Activated T-cell treated with anti-CD3 and anti-CD28 coated beads, Interleukin-2, amount 50 U/mL, for 72 hours (primary cell): ENCODE measurements around the gene HLA-DOB. TPM values are rescaled to one million over a fixed set of nuclear protein-coding genes. Genes with fewer than 3 reads are reported as not detected.
"Not testable (repeated sequence)": the region's sequence is repeated elsewhere in the genome, so short reads cannot be mapped to it uniquely, and the experiment has no call there.

Experiments
- ATAC-seq, 2 donors: fragments of 150-1000 bp; cut with Tn5 transposase; replicated peaks in 1 of 2; 2 replicates each; pipeline ENCODE4 v1.10.0; 2021; ENCODE audit warnings: moderate library complexity in 2 of 2, mild to moderate bottlenecking in 1 of 2
- DNase-seq, 2 donors: peaks; one replicate each; pipeline ENCODE4 v3.0.0; 2021 to 2022; ENCODE audit warnings: mixed read lengths in 1 of 2
- H3K27ac Mint-ChIP-seq: one replicate; pipeline ENCODE4 v1.8.0; 2022; ENCODE audit warnings: mild to moderate bottlenecking, moderate library complexity, mixed read lengths
- H3K27me3 Mint-ChIP-seq: one replicate; pipeline ENCODE4 v1.8.0; 2022; ENCODE audit warnings: low read depth, mixed read lengths
- H3K36me3 Mint-ChIP-seq, 2 donors: one replicate each; pipeline ENCODE4 v1.8.0; 2022; ENCODE audit warnings: mixed read lengths in 2 of 2, mild to moderate bottlenecking in 1 of 2; ENCODE audit not compliant: insufficient read depth in 2 of 2
- H3K4me1 Mint-ChIP-seq: one replicate; pipeline ENCODE4 v1.8.0; 2022; ENCODE audit warnings: low read depth, mixed read lengths
- H3K4me3 Mint-ChIP-seq, 2 donors: one replicate each; pipeline ENCODE4 v1.8.0; 2022; ENCODE audit warnings: mild to moderate bottlenecking in 2 of 2, mixed read lengths in 2 of 2, moderate library complexity in 2 of 2
- H3K9me3 Mint-ChIP-seq, 2 donors: one replicate each; pipeline ENCODE4 v1.8.0; 2022; ENCODE audit warnings: mixed read lengths in 2 of 2
- total RNA-seq, 2 donors: library from RNA; stranded (reverse); gene quantifications; one replicate each; pipeline ENCODE4 v1.2.3, GENCODE V29; 2022

The HLA-DOB gene
- total RNA-seq, 2 donors from 2014 or later, result 8.0 to 8.1 TPM

GRCh38 chr6:32825966-32826365 is 9.2 kb upstream of the HLA-DOB start:
- DNase-seq, result no peak
- Mint-ChIP-seq H3K36me3 (peaks cover 9 to 23% of the 10 kb centered on the region in 2 donors), H3K27ac (no peak overlapping the region)

DNA sequence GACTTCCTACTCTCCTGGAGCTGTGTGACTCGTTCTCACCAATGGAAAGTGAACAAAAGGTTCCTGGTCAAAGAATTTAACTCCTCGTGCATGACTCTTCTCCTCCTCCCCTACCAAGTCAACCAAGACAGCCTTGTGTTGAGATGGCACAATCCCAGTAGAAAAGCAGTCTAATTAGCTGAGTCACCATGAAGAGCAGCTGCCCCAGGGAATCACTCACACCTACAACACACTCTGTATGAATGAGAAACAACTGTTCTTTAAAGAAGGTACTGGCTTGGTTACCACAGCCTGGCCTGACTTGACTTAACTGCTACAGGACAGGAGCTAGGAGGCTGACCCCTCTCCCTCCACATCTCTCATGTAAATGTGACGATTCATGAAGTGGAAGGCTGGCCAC is 2.9 kb upstream of the HLA-DOB start:
- H3K27me3 Mint-ChIP-seq, result no peaks in the 10 kb centered on the region
- H3K27ac Mint-ChIP-seq, result no peak overlapping the region
- peaks cover 12% of the 10 kb centered on the region for H3K4me1 Mint-ChIP-seq
- H3K9me3 Mint-ChIP-seq, result no peaks in the 10 kb centered on the region
- DNase-seq, result no peak
- ATAC-seq, result no peak
- no peak overlapping the region for H3K4me3 Mint-ChIP-seq
- peaks cover 0 to 3% of the 10 kb centered on the region in 2 donors for H3K36me3 Mint-ChIP-seq

More at GRCh38 chr6:32825966-32826365, 9.2 kb upstream of the HLA-DOB start:
- Mint-ChIP-seq H3K27me3 (no peaks in the 10 kb centered on the region), H3K4me3 (no peak overlapping the region), H3K9me3 (no peaks in the 10 kb centered on the region), H3K4me1 (peaks cover 26% of the 10 kb centered on the region)
- ATAC-seq, result no peak

- no peaks in the 10 kb centered on the region for H3K36me3 Mint-ChIP-seq
- ATAC-seq (no peak), DNase-seq (no peak)
- H3K4me3 Mint-ChIP-seq, result no peak overlapping the region
- H3K27me3 Mint-ChIP-seq, result no peaks in the 10 kb centered on the region
- H3K4me1 Mint-ChIP-seq, result peaks cover 12% of the 10 kb centered on the region
- no peaks in the 10 kb centered on the region for H3K9me3 Mint-ChIP-seq
- no peak overlapping the region for H3K27ac Mint-ChIP-seq
Observed at GRCh38 chr6:32818867-32819266, 2.1 kb upstream of the HLA-DOB start.

GRCh38 chr6:32815996-32816395 is 806 bp downstream of the HLA-DOB start:
- Mint-ChIP-seq H3K4me3 (no peak overlapping the region), H3K4me1 (peaks cover 12% of the 10 kb centered on the region), H3K27ac (no peak overlapping the region), H3K27me3 (no peaks in the 10 kb centered on the region), H3K36me3 (no peaks in the 10 kb centered on the region), H3K9me3 (no peaks in the 10 kb centered on the region)
- DNase-seq, result no peak
- no peak for ATAC-seq

- Mint-ChIP-seq H3K27me3 (no peaks in the 10 kb centered on the region), H3K4me3 (no peak overlapping the region)
- no peak for ATAC-seq
Observed at GRCh38 chr6:32815115-32815514, 1.7 kb downstream of the HLA-DOB start.

DNA sequence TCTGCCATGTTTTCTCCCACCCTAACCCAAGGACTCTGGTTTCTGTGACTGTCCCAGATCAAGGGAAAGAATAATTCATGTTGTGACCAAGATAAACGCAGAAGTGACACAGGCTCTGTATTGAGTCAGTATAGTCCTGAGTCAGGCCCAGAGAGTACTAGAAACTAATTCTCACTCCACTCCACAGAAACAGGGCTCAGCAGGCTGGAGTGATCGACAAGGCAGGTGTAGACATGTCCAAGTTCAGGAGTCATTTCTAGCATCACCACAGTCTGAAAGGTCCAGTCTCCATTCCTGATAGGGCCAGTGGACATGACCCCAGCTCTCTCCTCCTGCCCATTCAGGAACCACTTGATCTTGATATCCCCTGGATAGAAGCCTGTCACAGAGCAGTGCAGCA is 2.7 kb downstream of the HLA-DOB start:
- Mint-ChIP-seq H3K4me3 (no peak overlapping the region), H3K36me3 (no peaks in the 10 kb centered on the region), H3K27ac (no peak overlapping the region), H3K9me3 (no peaks in the 10 kb centered on the region), H3K27me3 (no peaks in the 10 kb centered on the region), H3K4me1 (no peaks in the 10 kb centered on the region)
- peak; percentile 62 to 66 for ATAC-seq
- no peak for DNase-seq

More at GRCh38 chr6:32815115-32815514, 1.7 kb downstream of the HLA-DOB start:
- H3K36me3 Mint-ChIP-seq, result no peaks in the 10 kb centered on the region
- H3K4me1 Mint-ChIP-seq, result peaks cover 5% of the 10 kb centered on the region
- DNase-seq, result no peak
- H3K27ac Mint-ChIP-seq, result no peak overlapping the region
- H3K9me3 Mint-ChIP-seq, result no peaks in the 10 kb centered on the region

- Mint-ChIP-seq H3K36me3 (no peaks in the 10 kb centered on the region), H3K9me3 (no peaks in the 10 kb centered on the region)
Observed at GRCh38 chr6:32809171-32809570, 7.6 kb downstream of the HLA-DOB start.

GRCh38 chr6:32807020-32807580 is 9.7 kb downstream of the HLA-DOB start:
- H3K27ac Mint-ChIP-seq, result no peak overlapping the region
- ATAC-seq (peak in 1 of 2 donors; percentile 24), DNase-seq (no peak)
- no peak overlapping the region for H3K4me3 Mint-ChIP-seq
- no peaks in the 10 kb centered on the region for H3K36me3 Mint-ChIP-seq
- H3K27me3 Mint-ChIP-seq, result peaks cover 30% of the 10 kb centered on the region
- no peaks in the 10 kb centered on the region for H3K4me1 Mint-ChIP-seq
- H3K9me3 Mint-ChIP-seq, result no peaks in the 10 kb centered on the region

More at GRCh38 chr6:32809171-32809570, 7.6 kb downstream of the HLA-DOB start:
- peaks cover 15% of the 10 kb centered on the region for H3K27me3 Mint-ChIP-seq
- H3K4me3 Mint-ChIP-seq, result no peak overlapping the region
- ATAC-seq (no peak), DNase-seq (no peak)
- no peak overlapping the region for H3K27ac Mint-ChIP-seq
- H3K4me1 Mint-ChIP-seq, result no peaks in the 10 kb centered on the region

- not testable (repeated sequence) for H3K4me3 Mint-ChIP-seq, H3K9me3 Mint-ChIP-seq, H3K27ac Mint-ChIP-seq, DNase-seq, H3K4me1 Mint-ChIP-seq, ATAC-seq, H3K36me3 Mint-ChIP-seq
- H3K27me3 Mint-ChIP-seq, result peaks cover 44% of the 10 kb centered on the region
Observed at GRCh38 chr6:32805404-32805803, 11.4 kb downstream of the HLA-DOB start.

- DNase-seq (no peak), ATAC-seq (no peak)
- H3K4me3 Mint-ChIP-seq, result no peak overlapping the region
- no peak overlapping the region for H3K27ac Mint-ChIP-seq
- H3K36me3 Mint-ChIP-seq, result peaks cover 0 to 1% of the 10 kb centered on the region in 2 donors
- no peaks in the 10 kb centered on the region for H3K9me3 Mint-ChIP-seq
- H3K27me3 Mint-ChIP-seq, result peaks cover 52% of the 10 kb centered on the region
- H3K4me1 Mint-ChIP-seq, result no peaks in the 10 kb centered on the region
Observed at GRCh38 chr6:32803416-32803815, 13.4 kb downstream of the HLA-DOB start.

DNA sequence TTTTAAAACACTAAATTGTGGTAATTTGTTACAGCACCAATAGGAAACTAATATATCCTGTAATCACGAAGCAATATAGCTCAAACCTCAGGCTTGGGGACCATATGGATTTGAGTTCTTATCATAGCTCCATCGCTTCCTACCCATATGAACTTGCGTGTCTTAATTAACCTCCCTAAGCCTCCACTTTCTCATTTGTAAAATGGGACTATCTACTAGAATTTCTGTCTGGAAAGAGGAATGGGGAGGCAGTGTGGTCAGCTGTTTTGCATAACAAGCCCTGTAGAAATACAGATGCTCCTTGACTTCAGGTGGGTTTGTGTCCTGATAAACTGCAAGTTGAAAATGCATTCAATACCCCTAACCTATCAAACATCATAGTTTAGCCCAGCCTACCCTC is 17.1 kb downstream of the HLA-DOB start:
- H3K36me3 Mint-ChIP-seq, result peaks cover 0 to 1% of the 10 kb centered on the region in 2 donors
- no peaks in the 10 kb centered on the region for H3K9me3 Mint-ChIP-seq
- peaks cover 65% of the 10 kb centered on the region for H3K27me3 Mint-ChIP-seq
- ATAC-seq (no peak), DNase-seq (no peak)
- no peak overlapping the region for H3K27ac Mint-ChIP-seq
- H3K4me3 Mint-ChIP-seq, result no peak overlapping the region
- peaks cover 15% of the 10 kb centered on the region for H3K4me1 Mint-ChIP-seq

GRCh38 chr6:32799168-32799567 is 17.6 kb downstream of the HLA-DOB start:
- Mint-ChIP-seq H3K9me3 (no peaks in the 10 kb centered on the region), H3K4me1 (peaks cover 21% of the 10 kb centered on the region), H3K36me3 (peaks cover 0 to 1% of the 10 kb centered on the region in 2 donors), H3K4me3 (no peak overlapping the region), H3K27ac (no peak overlapping the region), H3K27me3 (peaks cover 65% of the 10 kb centered on the region)
- DNase-seq (no peak), ATAC-seq (no peak)

GRCh38 chr6:32796848-32797776 is 19.7 kb downstream of the HLA-DOB start:
- peak; percentile 61 to 74 for ATAC-seq
- Mint-ChIP-seq H3K36me3 (peaks cover 0 to 1% of the 10 kb centered on the region in 2 donors), H3K9me3 (no peaks in the 10 kb centered on the region), H3K4me1 (peaks cover 27% of the 10 kb centered on the region), H3K4me3 (peak overlapping the region; percentile 56 to 69), H3K27me3 (peaks cover 67% of the 10 kb centered on the region), H3K27ac (no peak overlapping the region)
- peak; percentile 76 to 79 for DNase-seq
